Fibroblast of lung (primary cell): ENCODE results near the gene SNX30. TPM values are rescaled to one million over a fixed set of nuclear protein-coding genes. Genes with fewer than 3 reads are reported as not detected.
A peak's percentile ranks its signal among the peaks of the same experiment; 100 is the strongest.

Source experiments
- DNase-seq, 2 donors: peaks; one replicate each; pipeline versions ENCODE4 v3.0.0 to v3.0.0-alpha.2; 2010; ENCODE audit warnings: low read depth in 2 of 2
- H2AFZ ChIP-seq: 2 replicates; pipeline ENCODE4 v1.5.1; 2012; ENCODE audit warnings: low read length, control low read depth, inconsistent platforms
- H3K27ac ChIP-seq: 2 replicates; pipeline ENCODE4 v1.5.1; 2011; ENCODE audit warnings: low read length, control low read depth; ENCODE audit not compliant: insufficient read depth
- H3K27me3 ChIP-seq: 2 replicates; pipeline ENCODE4 v1.5.1; 2011; ENCODE audit warnings: mild to moderate bottlenecking, low read length; ENCODE audit not compliant: control insufficient read depth, insufficient read depth
- H3K36me3 ChIP-seq: 2 replicates; pipeline ENCODE4 v1.5.1; 2011; ENCODE audit warnings: low read length; ENCODE audit not compliant: control insufficient read depth, insufficient read depth
- H3K4me1 ChIP-seq: 2 replicates; pipeline ENCODE4 v1.5.1; 2011; ENCODE audit warnings: low read length; ENCODE audit not compliant: control insufficient read depth, insufficient read depth; ENCODE audit errors: extremely low read depth
- H3K4me2 ChIP-seq: 2 replicates; pipeline ENCODE4 v1.5.1; 2011; ENCODE audit warnings: low read length, control low read depth; ENCODE audit not compliant: insufficient read depth; ENCODE audit errors: extremely low read depth
- H3K4me3 ChIP-seq, 4 experiments: fragments of 200-600 bp in 1 of 4; sonication (generic) in 1 of 4; replicated peaks in 1 of 4; 2 replicates each; pipeline ENCODE4 v1.5.1; 2011 to 2016; ENCODE audit warnings: low read length in 4 of 4, low read depth in 3 of 4, mild to moderate bottlenecking in 3 of 4, control low read depth in 2 of 4, inconsistent platforms in 1 of 4, mixed read lengths in 1 of 4; ENCODE audit not compliant: insufficient read depth in 1 of 4; ENCODE audit errors: control extremely low read depth in 1 of 4
- H3K79me2 ChIP-seq: 2 replicates; pipeline ENCODE4 v1.5.1; 2012; ENCODE audit warnings: mild to moderate bottlenecking, low read length, inconsistent platforms; ENCODE audit not compliant: control insufficient read depth, insufficient read depth
- H3K9ac ChIP-seq: 2 replicates; pipeline ENCODE4 v1.5.1; 2011; ENCODE audit warnings: mild to moderate bottlenecking, low read length, control low read depth; ENCODE audit not compliant: insufficient read depth
- H3K9me3 ChIP-seq: 2 replicates; pipeline ENCODE4 v1.5.1; 2012; ENCODE audit warnings: low read depth, low read length; ENCODE audit not compliant: control insufficient read depth, insufficient read depth
- H4K20me1 ChIP-seq: 2 replicates; pipeline ENCODE4 v1.5.1; 2011; ENCODE audit warnings: low read length; ENCODE audit not compliant: control insufficient read depth, insufficient read depth; ENCODE audit errors: extremely low read depth
- CTCF ChIP-seq, 2 donors: IDR thresholded peaks in 1 of 2; conservative IDR thresholded peaks in 1 of 2; 1 replicate in 1 of 2; 2 replicates in 1 of 2; pipeline ENCODE4 v1.5.1; 2011 to 2012; ENCODE audit warnings: low read length in 2 of 2, control low read depth in 1 of 2, inconsistent platforms in 1 of 2, low read depth in 1 of 2, mild to moderate bottlenecking in 1 of 2
- EZH2 ChIP-seq: IDR thresholded peaks from 2 replicates; pipeline ENCODE4 v1.5.1; 2012; ENCODE audit warnings: low read length, control low read depth, mild to moderate bottlenecking; ENCODE audit errors: missing control alignments
- polyA plus RNA-seq, 2 donors: library from polyadenylated mRNA; depleted of rRNA in 1 of 2; stranded (reverse) in 1 of 2; unstranded in 1 of 2; fragments of >200 nt; gene quantifications; 2 replicates each; pipeline ENCODE4 v1.2.1, GENCODE V29; 2011 to 2012; ENCODE audit warnings: missing spikeins in 1 of 2
- total RNA-seq: library from RNA; depleted of rRNA; stranded (reverse); fragments of >200 nt; gene quantifications from 2 replicates; pipeline ENCODE4 v1.2.1, GENCODE V29; 2014

SNX30 gene
- total and polyA plus RNA-seq, 2 donors (not counting 1 experiment from before 2014, with no cell fraction given), result 7.9 to 20.6 TPM

GRCh38 chr9:112757940-112758339 is 7.4 kb downstream of the SNX30 start:
- Histone ChIP-seq H4K20me1 (no peaks in the 10 kb centered on the region), H3K36me3 (no peaks in the 10 kb centered on the region), H3K9ac (no peak overlapping the region), H3K27ac (no peak overlapping the region), H3K27me3 (no peaks in the 10 kb centered on the region), H2AFZ (no peak overlapping the region), H3K4me2 (no peak overlapping the region), H3K4me3 (no peak overlapping the region), H3K4me1 (peaks cover 25% of the 10 kb centered on the region), H3K9me3 (no peaks in the 10 kb centered on the region), H3K79me2 (peaks cover 1% of the 10 kb centered on the region)
- DNase-seq, result no peak
- TF ChIP-seq CTCF (conservative IDR thresholded peaks at IDR 0.05 in 1 of 2, IDR thresholded peaks at IDR 0.05 in 1 of 2; ENCODE audit: low read depth in 1 of 2, low read length in 2 of 2) (no peak), EZH2 (no peak)

- TF ChIP-seq CTCF (conservative IDR thresholded peaks at IDR 0.05 in 1 of 2, IDR thresholded peaks at IDR 0.05 in 1 of 2; ENCODE audit: low read depth in 1 of 2, low read length in 2 of 2), result no peak
- no peak for TF ChIP-seq EZH2
- Histone ChIP-seq H3K4me3 (no peak overlapping the region), H3K27ac (no peak overlapping the region), H2AFZ (no peak overlapping the region), H4K20me1 (no peaks in the 10 kb centered on the region), H3K9me3 (no peaks in the 10 kb centered on the region), H3K4me2 (no peak overlapping the region), H3K4me1 (peaks cover 14% of the 10 kb centered on the region), H3K27me3 (no peaks in the 10 kb centered on the region), H3K9ac (no peak overlapping the region), H3K79me2 (peaks cover 1% of the 10 kb centered on the region), H3K36me3 (no peaks in the 10 kb centered on the region)
- DNase-seq, result no peak
Measured at GRCh38 chr9:112760821-112761220, 10.3 kb downstream of the SNX30 start.

GRCh38 chr9:112761912-112762655 is 11.5 kb downstream of the SNX30 start:
- no peak for TF ChIP-seq CTCF (conservative IDR thresholded peaks at IDR 0.05 in 1 of 2, IDR thresholded peaks at IDR 0.05 in 1 of 2; ENCODE audit: low read depth in 1 of 2, low read length in 2 of 2)
- TF ChIP-seq EZH2, result no peak
- Histone ChIP-seq H3K27ac (no peak overlapping the region), H3K79me2 (peaks cover 1% of the 10 kb centered on the region)

More at GRCh38 chr9:112761912-112762655, 11.5 kb downstream of the SNX30 start:
- peak; percentile 48 to 54 for DNase-seq
- Histone ChIP-seq H3K4me3 (no peak overlapping the region), H3K4me1 (peaks cover 12% of the 10 kb centered on the region), H3K27me3 (no peaks in the 10 kb centered on the region), H3K36me3 (no peaks in the 10 kb centered on the region), H3K9ac (no peak overlapping the region), H3K4me2 (peak overlapping the region; percentile 11), H2AFZ (no peak overlapping the region), H3K9me3 (no peaks in the 10 kb centered on the region), H4K20me1 (no peaks in the 10 kb centered on the region)
